COR-L47 (cell line): ENCODE measurements around the gene FANCL.
"Not testable (repeated sequence)": the region's sequence is repeated elsewhere in the genome, so short reads cannot be mapped to it uniquely, and the experiment has no call there.

ENCODE experiments used
- DNase-seq: peaks from one replicate; lab custom pipeline; 2025; lab: John Stamatoyannopoulos, UW

The FANCL gene

DNA sequence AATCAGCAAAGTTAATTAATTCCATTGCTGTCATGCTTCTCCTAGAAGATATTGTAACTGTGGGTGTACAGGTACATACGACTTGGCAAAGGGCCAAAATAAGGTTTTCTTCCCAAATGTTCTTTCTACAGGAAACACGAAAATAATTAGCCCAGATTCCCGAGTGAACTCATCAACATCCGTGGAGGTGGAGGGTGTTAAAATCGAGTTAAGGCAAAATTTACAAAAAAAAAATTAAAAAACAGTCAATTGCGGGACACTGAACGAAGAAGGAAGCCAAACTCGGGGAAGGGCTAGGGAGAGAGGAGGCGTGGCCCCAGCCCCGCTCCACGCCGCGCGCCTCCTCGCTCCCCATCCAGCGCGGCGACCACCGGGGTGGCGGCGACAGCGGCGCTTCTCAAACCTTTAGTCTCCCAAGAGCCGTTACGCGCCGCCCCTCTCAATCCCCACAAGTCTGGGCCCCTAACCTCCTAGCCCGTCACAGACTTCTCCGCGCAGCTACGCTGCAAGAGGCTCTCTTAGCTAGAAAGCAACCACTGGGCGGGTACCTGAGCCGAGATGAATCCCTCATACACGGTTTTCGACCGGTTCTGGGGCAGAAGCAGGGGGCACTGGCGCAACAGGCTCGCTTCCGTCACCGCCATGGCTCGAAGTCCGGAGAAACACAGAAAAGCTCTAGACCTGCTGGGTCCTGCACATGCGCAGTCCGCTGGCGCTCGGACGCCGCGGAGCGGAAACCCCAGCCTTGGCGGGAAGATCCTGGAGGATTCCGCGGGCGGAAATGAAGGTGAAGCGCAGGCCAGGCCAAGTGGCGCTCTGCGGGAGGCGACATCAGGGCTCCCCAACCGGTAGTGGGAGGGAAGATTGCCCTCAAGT lies at the start of gene FANCL:
Gene FANCL (minus strand): TSS at position 656 of the 876 bp plus-strand sequence. CDS start 12 bp downstream, at position 644.
- peak; percentile 92 for DNase-seq

GRCh38 chr2:58289029-58289428 lies 47.9 kb upstream of the FANCL start:
- DNase-seq, result no peak

DNA sequence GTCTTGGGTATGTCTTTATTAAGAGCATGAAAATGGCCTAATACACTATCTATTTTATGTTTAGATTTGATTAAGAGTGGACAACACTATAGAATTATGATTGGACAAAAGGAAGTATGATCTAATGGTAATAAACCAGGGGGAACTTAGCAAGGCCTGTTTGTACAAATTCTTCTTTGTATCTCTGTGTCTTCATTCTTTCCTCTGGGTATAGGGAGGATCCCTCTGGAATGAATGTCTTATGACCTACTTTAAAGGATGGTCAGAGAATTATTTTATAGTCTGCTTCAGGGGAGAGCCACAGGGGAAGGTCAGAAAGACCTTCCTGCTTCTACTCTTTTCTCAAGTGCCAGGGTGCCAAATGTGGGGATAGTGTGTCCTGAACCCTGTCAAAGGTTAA lies 42.8 kb upstream of the FANCL start:
- DNase-seq, result no peak

- DNase-seq, result not testable (repeated sequence)
These were observed 34.0 kb upstream of the FANCL start for GRCh38 chr2:58275144-58275543.

DNA sequence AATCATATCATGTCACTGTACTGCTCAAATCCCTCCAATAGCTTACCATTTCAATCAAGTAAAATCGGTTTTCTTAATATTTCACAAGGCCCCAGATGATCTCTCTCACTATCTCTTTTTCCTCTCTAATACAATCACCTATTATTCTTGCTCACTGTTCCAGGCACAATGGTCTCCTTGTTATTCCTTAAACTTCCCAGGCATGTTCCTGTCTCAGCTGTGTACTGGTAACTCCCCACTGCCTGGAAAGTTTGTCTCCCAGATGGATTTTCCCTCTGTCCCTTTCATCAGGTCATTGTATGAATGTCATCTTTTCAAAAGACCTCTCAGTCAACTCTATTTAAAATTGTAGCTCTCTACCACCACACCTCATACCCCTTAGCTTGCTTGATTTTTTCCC lies 30.7 kb upstream of the FANCL start:
- DNase-seq, result no peak

DNA sequence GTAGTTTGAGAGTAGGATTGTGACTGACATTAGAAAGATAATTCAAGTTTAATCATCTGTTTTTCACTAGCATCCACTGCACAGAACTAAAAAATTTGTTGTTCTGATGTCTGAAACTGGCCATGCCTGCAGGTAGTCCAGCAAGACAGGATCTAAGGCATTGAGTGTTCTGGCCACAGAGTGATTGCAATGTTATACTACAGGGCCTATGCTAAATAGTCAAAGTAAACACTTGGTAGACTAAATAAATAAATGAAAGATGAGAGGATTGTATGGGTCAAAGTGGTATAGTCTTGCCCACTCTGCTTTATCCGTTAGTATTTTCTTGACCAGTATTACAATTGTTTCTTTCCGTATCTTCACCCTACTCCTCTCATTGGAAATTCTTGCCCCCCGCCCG lies 27.6 kb upstream of the FANCL start:
- no peak for DNase-seq

- DNase-seq, result no peak
These were observed 25.1 kb upstream of the FANCL start for GRCh38 chr2:58266211-58266610.

GRCh38 chr2:58261209-58261608 lies 20.1 kb upstream of the FANCL start:
- DNase-seq, result no peak

DNA sequence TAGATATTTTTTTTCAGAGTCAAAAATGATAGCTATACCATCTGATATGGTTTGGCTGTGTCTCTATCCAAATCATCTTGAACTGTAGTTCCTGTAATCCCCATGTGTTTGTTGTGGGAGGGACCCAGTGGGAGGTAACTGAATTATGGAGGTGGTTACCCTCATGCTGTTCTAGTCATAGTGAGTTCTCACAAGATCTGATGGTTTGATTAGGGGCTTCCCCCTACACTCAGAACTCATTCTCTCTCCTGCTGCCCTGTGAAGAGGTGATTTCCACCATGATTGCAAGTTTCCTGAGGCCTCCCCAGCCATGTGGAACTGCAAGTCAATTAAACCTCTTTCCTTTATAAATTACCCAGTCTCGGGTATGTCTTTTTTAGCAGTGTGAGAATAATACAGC lies 17.3 kb upstream of the FANCL start:
- not testable (repeated sequence) for DNase-seq

- DNase-seq, result not testable (repeated sequence)
These were observed 10.4 kb upstream of the FANCL start for GRCh38 chr2:58251331-58252201.

- DNase-seq, result no peak
These were observed 380 bp upstream of the FANCL start for GRCh38 chr2:58241546-58241864.

DNA sequence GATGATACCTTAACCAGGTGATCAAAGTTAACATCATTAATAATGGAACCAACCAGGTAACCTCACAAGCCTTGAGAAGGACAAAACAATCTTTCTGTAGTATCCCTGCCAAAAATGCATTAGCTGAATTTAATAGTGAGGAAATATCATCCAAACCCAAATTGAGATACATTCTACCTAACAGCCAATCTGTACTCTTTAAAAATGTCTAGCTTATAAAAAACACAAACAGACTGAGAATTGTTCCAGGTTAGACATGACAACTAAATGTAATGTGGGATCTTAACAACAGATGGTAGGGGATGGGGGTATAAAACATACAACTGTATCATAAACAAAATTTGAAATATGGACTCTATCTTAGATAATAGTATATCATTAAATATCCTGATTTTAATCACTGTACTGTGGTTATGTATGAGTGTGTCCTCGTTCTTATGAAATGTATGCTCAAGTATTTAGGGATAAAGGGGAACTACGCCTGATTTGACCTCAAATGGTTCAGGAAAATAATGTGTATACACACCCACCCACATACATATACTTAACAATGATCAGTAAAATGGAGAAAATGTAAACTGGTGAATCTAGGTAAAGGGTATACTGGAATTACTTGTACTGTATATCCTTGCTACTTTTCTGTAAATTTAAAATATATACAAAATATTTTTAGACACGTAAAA lies 1.7 kb downstream of the FANCL start:
- no peak for DNase-seq

DNA sequence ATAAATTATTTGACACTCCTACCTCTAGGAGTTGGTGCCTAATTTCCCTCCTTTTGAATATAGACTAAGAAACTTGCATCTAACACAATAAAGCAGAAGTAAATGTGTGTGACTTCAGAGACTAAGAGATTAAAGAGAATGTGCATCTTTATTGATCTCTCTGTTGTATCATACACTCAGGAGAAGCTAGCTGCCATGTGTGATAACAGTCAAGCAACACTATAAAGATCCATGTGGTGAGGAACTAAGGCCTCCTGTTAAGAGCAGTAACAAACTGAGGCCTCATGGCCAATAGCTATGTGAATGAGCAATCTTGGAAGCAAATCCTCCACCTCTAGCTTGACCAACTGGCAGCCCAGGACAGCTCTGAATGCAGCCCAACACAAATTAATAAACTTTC lies 3.4 kb downstream of the FANCL start:
- no peak for DNase-seq

DNA sequence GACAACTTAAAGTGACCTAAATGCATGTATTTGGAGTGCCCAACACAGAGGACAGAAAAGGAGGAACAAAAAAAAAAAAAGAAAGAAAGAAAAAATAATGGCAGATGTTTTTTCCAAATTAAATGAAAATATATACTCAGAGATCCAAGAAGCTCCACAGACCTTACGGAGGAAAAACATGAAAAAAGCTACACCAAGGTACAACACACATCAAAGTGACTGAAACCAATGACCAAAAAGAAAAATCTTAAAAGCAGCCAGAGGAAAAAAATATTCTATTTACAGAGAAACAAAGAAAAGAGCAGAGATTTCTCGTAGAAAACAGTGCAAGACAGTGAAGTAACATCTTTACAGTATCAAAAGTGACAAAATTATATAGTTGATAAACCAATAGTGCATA lies 5.1 kb downstream of the FANCL start:
- no peak for DNase-seq

DNA sequence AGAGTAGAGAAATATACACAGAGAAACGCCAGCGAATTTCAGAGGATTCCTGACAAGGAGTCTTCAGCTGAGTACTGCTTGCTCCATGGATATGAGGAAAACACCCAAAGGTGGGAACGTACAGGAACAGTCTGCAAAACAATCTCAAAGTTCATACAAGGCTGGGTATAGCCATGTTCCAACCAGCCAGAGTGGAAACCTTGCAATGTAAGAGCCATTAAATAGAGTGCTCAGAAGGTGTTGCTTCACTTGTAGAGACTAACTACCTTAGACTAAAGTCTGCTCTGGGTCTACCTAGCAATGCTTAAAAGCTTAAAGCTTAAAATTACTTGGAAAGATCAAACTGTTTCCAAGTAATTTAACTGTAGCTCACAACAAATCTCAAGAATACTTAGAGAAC lies 6.0 kb downstream of the FANCL start:
- DNase-seq, result no peak

GRCh38 chr2:58228299-58228698 lies 12.8 kb downstream of the FANCL start:
- no peak for DNase-seq

DNA sequence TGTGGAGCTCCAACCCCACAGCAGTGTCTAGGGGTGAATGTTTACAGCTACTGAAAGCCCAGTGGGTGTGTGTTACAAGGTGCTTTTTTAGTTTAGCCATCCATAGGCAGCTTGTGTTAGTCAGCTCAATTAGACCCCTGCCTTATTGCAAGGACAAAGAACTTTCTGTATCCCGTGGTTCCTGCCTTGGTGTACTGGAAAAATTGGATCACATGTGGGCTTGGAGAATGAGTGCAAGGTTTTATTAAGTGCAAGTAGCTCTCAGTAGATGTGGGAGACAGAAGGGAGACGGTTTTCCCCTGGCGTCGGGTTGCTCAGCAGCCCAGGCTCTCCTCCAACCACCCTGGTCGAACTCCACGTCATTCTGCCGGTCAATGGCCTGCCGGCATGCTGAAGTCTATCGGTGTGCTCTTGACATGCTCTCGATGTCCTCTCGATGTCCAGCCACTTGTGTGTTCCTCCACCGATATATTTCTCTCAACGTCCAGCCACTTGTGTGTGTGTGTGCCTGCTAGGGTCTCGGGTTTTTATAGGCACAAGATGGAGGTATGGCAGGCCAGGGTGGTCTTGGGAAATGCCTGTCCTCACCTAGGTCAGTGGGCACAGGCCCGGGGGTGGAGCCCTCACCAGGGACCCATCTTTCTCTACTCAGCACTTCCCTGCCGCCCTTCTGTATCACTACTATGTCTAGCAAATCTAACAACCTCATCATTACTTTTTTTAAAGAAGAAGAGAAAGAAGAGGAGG lies 13.8 kb downstream of the FANCL start:
- no peak for DNase-seq

DNA sequence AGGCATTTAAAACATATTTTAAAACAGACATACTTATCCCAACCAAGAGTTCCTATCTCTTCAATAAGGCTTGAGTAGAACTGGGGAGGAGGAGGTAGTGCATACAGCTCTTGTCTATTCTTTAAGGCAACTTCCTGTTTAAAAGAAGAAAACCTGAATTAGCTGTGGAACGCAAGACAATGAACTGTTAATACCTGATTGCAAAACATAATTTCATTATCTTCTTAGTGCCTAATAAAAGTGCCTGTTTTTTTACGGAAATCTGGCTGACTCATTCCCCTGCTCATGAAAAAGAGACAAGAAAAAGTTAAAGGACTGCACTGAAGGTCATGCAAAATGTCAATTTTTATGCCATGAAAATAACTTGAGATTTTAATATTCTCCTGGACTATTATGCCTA lies 19.2 kb downstream of the FANCL start:
- DNase-seq, result no peak

DNA sequence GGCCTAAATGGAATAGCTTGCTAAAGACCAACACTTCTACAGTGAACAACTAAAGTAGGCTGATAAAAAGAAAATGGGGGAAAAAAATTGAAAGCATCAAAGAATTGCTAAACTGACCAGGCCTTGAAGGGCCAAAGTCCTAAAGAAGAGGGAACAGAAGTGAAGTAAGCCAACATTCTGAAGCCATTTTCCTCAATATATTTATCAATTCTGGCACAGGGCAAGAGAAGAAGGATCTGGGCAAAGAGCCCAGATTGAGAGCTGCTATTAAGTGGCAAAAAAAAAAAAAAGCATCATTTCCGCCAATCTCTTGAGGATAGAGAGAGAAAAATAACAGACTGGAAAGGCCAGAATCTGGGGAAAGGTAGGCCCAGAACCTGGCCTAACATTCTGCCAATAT lies 25.7 kb downstream of the FANCL start:
- DNase-seq, result peak; percentile 50

GRCh38 chr2:58210951-58211568 lies 30.1 kb downstream of the FANCL start:
- DNase-seq, result not testable (repeated sequence)

- DNase-seq, result no peak
These were observed 33.9 kb downstream of the FANCL start for GRCh38 chr2:58207189-58207588.
